ENCODE measurements around the gene SLC7A7. TPM values are rescaled to one million over a fixed set of nuclear protein-coding genes. Genes with fewer than 3 reads are reported as not detected.
"Not testable (repeated sequence)": the region's sequence is repeated elsewhere in the genome, so short reads cannot be mapped to it uniquely, and the experiment has no call there.

Gene SLC7A7
- total RNA-seq, 1 donor = 1.9 TPM

GRCh38 chr14:22822571-22823098 is 7.4 kb upstream of the SLC7A7 start:
- DNase-seq (ENCODE audit: low read depth in 2 of 3, low spot score in 2 of 3) = peak; percentile 49 to 74 (median 67)

GRCh38 chr14:22822016-22822570 is 6.9 kb upstream of the SLC7A7 start:
- DNase-seq (ENCODE audit: low read depth in 2 of 3, low spot score in 2 of 3) = no peak

- no peak for DNase-seq (ENCODE audit: low read depth in 2 of 3, low spot score in 2 of 3)
Observed at GRCh38 chr14:22821193-22822015, 6.2 kb upstream of the SLC7A7 start.

GRCh38 chr14:22820731-22821130 is 5.5 kb upstream of the SLC7A7 start:
- no peak for DNase-seq (ENCODE audit: low read depth in 2 of 3, low spot score in 2 of 3)

- peak in 1 of 3 donors; percentile 49 for DNase-seq (ENCODE audit: low read depth in 2 of 3, low spot score in 2 of 3)
Observed at GRCh38 chr14:22819151-22819988, 4.1 kb upstream of the SLC7A7 start.

GRCh38 chr14:22814373-22814772 is 862 bp downstream of the SLC7A7 start:
- DNase-seq (ENCODE audit: low read depth in 2 of 3, low spot score in 2 of 3) = no peak

GRCh38 chr14:22813145-22813544 is 2.1 kb downstream of the SLC7A7 start:
- DNase-seq (ENCODE audit: low read depth in 2 of 3, low spot score in 2 of 3) = no peak

GRCh38 chr14:22812744-22813143 is 2.5 kb downstream of the SLC7A7 start:
- DNase-seq (ENCODE audit: low read depth in 2 of 3, low spot score in 2 of 3) = no peak

GRCh38 chr14:22811722-22812121 is 3.5 kb downstream of the SLC7A7 start:
- DNase-seq (ENCODE audit: low read depth in 2 of 3, low spot score in 2 of 3) = no peak

- DNase-seq (ENCODE audit: low read depth in 2 of 3, low spot score in 2 of 3) = no peak
Observed at GRCh38 chr14:22808388-22809209, 6.6 kb downstream of the SLC7A7 start.

- no peak for DNase-seq (ENCODE audit: low read depth in 2 of 3, low spot score in 2 of 3)
Observed at GRCh38 chr14:22807432-22808087, 7.7 kb downstream of the SLC7A7 start.

- DNase-seq (ENCODE audit: low read depth in 2 of 3, low spot score in 2 of 3) = not testable (repeated sequence)
Observed at GRCh38 chr14:22805235-22805634, 10.0 kb downstream of the SLC7A7 start.

- DNase-seq (ENCODE audit: low read depth in 2 of 3, low spot score in 2 of 3) = no peak
Observed at GRCh38 chr14:22803687-22803974, 11.6 kb downstream of the SLC7A7 start.

GRCh38 chr14:22802860-22803686 is 12.2 kb downstream of the SLC7A7 start:
- DNase-seq (ENCODE audit: low read depth in 2 of 3, low spot score in 2 of 3) = no peak

GRCh38 chr14:22801716-22802115 is 13.5 kb downstream of the SLC7A7 start:
- no peak for DNase-seq (ENCODE audit: low read depth in 2 of 3, low spot score in 2 of 3)

- DNase-seq (ENCODE audit: low read depth in 2 of 3, low spot score in 2 of 3) = no peak
Observed at GRCh38 chr14:22800346-22800745, 14.9 kb downstream of the SLC7A7 start.

GRCh38 chr14:22798528-22798927 is 16.7 kb downstream of the SLC7A7 start:
- no peak for DNase-seq (ENCODE audit: low read depth in 2 of 3, low spot score in 2 of 3)

- no peak for DNase-seq (ENCODE audit: low read depth in 2 of 3, low spot score in 2 of 3)
Observed at GRCh38 chr14:22797017-22797917, 18.0 kb downstream of the SLC7A7 start.

Data from hematopoietic multipotent progenitor cell (in vitro differentiated cells).